Keratinocyte (primary cell): Measurements from ENCODE around the gene GPR139. TPM values are rescaled to one million over a fixed set of nuclear protein-coding genes. Genes with fewer than 3 reads are reported as not detected.

Experiments
- DNase-seq: peaks from one replicate; pipeline ENCODE4 v3.0.0-alpha.2; 2011; ENCODE audit warnings: low read depth, missing footprints, low spot score
- FAIRE-seq: peaks from 2 replicates; lab custom pipeline; 2011; peaks lifted over from hg19 to GRCh38; lab: Jason Lieb, UNC
- H2AFZ ChIP-seq: 2 replicates; pipeline ENCODE4 v1.6.0; 2012; ENCODE audit warnings: low read length, control low read depth, inconsistent platforms; ENCODE audit not compliant: control insufficient read depth
- H3K27ac ChIP-seq: 2 replicates; pipeline ENCODE4 v1.5.1; 2011; ENCODE audit warnings: low read length; ENCODE audit not compliant: control insufficient read depth, insufficient read depth
- H3K27me3 ChIP-seq: 3 replicates; pipeline ENCODE4 v1.6.0; 2011; ENCODE audit warnings: low read length; ENCODE audit not compliant: control insufficient read depth, insufficient read depth; ENCODE audit errors: extremely low read depth
- H3K36me3 ChIP-seq, 2 experiments: 2 replicates in 1 of 2; 3 replicates in 1 of 2; pipeline ENCODE4 v1.5.1; 2011; ENCODE audit warnings: low read length in 2 of 2, mild to moderate bottlenecking in 1 of 2; ENCODE audit not compliant: control insufficient read depth in 2 of 2, insufficient read depth in 2 of 2; ENCODE audit errors: extremely low read depth in 1 of 2
- H3K4me1 ChIP-seq: 3 replicates; pipeline ENCODE4 v1.5.1; 2011; ENCODE audit warnings: low read length; ENCODE audit not compliant: control insufficient read depth, insufficient read depth; ENCODE audit errors: extremely low read depth
- H3K4me2 ChIP-seq: 3 replicates; pipeline ENCODE4 v1.6.0; 2011; ENCODE audit warnings: low read depth, low read length; ENCODE audit not compliant: control insufficient read depth, insufficient read depth; ENCODE audit errors: extremely low read depth
- H3K4me3 ChIP-seq, 3 experiments: fragments of 200-600 bp in 1 of 3; sonication (generic) in 1 of 3; 2 replicates in 2 of 3; 3 replicates in 1 of 3; pipeline ENCODE4 v1.5.1; 2011 to 2016; ENCODE audit warnings: low read length in 3 of 3, mild to moderate bottlenecking in 3 of 3, control low read depth in 2 of 3, inconsistent platforms in 1 of 3, low read depth in 1 of 3, mixed read lengths in 1 of 3, mixed run types in 1 of 3, moderate library complexity in 1 of 3; ENCODE audit not compliant: control insufficient read depth in 2 of 3, insufficient read depth in 2 of 3; ENCODE audit errors: extremely low read depth in 1 of 3
- H3K79me2 ChIP-seq: 2 replicates; pipeline ENCODE4 v1.6.0; 2012; ENCODE audit warnings: low read length; ENCODE audit not compliant: control insufficient read depth, insufficient read depth
- H3K9ac ChIP-seq: 3 replicates; pipeline ENCODE4 v1.6.0; 2011; ENCODE audit warnings: low read length; ENCODE audit not compliant: control insufficient read depth, insufficient read depth; ENCODE audit errors: extremely low read depth
- H3K9me1 ChIP-seq: 3 replicates; pipeline ENCODE4 v1.6.0; 2011; ENCODE audit warnings: low read length; ENCODE audit not compliant: control insufficient read depth, insufficient read depth; ENCODE audit errors: extremely low read depth
- H3K9me3 ChIP-seq: 2 replicates; pipeline ENCODE4 v1.5.1; 2012; ENCODE audit warnings: low read depth, low read length; ENCODE audit not compliant: control insufficient read depth
- H4K20me1 ChIP-seq: 3 replicates; pipeline ENCODE4 v1.6.0; 2011; ENCODE audit warnings: low read length; ENCODE audit not compliant: control insufficient read depth, insufficient read depth; ENCODE audit errors: extremely low read depth
- EZH2 ChIP-seq: IDR thresholded peaks from one replicate; pipeline ENCODE4 v1.6.1; 2012; ENCODE audit warnings: inconsistent platforms, mild to moderate bottlenecking, low read length, moderate library complexity
- dilution Hi-C: fragments of 300-500 bp; cut with MboI; formaldehyde crosslinking; loops from one replicate; pipeline ENCODE4 v1.7.0; 2020; ENCODE audit warnings: low sequenced_read_pairs; ENCODE audit not compliant: extremely low pct_ligation_motif_present
- polyA plus RNA-seq, 5 experiments: library from polyadenylated mRNA; depleted of rRNA in 3 of 5; stranded (reverse) in 3 of 5; stranded (forward) in 1 of 5; unstranded in 1 of 5; fragments of >200 nt; gene quantifications; 1 replicate in 1 of 5; 2 replicates in 3 of 5; 3 replicates in 1 of 5; pipeline versions ENCODE4 v1.2.1 to v1.2.3, GENCODE V29; 2011 to 2012; ENCODE audit warnings: missing spikeins in 2 of 5, low read depth in 1 of 5, low replicate concordance in 1 of 5
- TF ChIP-seq, protein P1 (sequence below), 3 experiments: IDR thresholded peaks in 1 of 3; conservative IDR thresholded peaks in 1 of 3; optimal IDR thresholded peaks in 1 of 3; 2 replicates in 2 of 3; 3 replicates in 1 of 3; pipeline versions ENCODE3 to v1.5.1; 2011; ENCODE audit warnings: low read length in 3 of 3, mild to moderate bottlenecking in 3 of 3, moderate library complexity in 2 of 3, control low read depth in 1 of 3, inconsistent platforms in 1 of 3; ENCODE audit not compliant: insufficient read depth in 2 of 3; ENCODE audit errors: extremely low read depth in 1 of 3

The GPR139 gene
- polyA plus RNA-seq, 1 donor (not counting 4 experiments of a cell fraction or from before 2014, with no cell fraction given), result not detected

DNA sequence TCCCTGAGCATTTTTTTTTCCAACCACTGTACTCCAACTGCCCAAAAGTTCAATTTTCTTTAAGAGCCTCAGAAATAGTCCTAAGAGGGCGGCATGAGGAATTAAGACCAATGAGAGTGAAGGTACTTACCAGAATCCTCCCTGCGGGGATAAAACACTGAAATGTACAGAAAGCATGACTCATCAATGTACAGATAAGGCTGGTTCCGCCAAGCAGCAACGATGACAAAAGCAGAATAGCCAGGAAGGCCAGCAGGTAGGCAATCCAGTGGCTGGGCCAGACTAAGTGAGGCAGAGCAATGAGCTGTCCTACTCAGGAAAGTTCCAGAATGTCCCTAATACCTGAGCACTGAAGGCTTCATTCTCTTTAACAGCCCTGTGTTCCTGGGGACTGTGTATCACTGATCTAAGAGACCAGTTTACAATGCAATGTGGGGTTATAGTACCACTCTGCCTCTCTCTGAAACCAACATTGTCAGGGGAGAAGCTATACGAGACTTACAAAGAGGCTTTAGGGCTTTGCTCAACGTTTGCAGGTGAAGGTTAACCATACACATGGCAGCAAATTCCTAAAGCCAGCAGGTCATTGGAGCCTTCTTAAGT, 11.0 kb upstream of the GPR139 start:
- H3K4me3 ChIP-seq, result no peak overlapping the region
- no peaks in the 10 kb centered on the region for H3K79me2 ChIP-seq
- no peaks in the 10 kb centered on the region for H4K20me1 ChIP-seq
- dilution Hi-C loops, result no loop called here
- no peaks in the 10 kb centered on the region for H3K36me3 ChIP-seq
- FAIRE-seq (no peak), DNase-seq (no peak)
- no peaks in the 10 kb centered on the region for H3K27me3 ChIP-seq
- H2AFZ ChIP-seq, result no peak overlapping the region
- H3K9me1 ChIP-seq, result no peaks in the 10 kb centered on the region
- no peak overlapping the region for H3K27ac ChIP-seq
- TF ChIP-seq, protein P1, sequence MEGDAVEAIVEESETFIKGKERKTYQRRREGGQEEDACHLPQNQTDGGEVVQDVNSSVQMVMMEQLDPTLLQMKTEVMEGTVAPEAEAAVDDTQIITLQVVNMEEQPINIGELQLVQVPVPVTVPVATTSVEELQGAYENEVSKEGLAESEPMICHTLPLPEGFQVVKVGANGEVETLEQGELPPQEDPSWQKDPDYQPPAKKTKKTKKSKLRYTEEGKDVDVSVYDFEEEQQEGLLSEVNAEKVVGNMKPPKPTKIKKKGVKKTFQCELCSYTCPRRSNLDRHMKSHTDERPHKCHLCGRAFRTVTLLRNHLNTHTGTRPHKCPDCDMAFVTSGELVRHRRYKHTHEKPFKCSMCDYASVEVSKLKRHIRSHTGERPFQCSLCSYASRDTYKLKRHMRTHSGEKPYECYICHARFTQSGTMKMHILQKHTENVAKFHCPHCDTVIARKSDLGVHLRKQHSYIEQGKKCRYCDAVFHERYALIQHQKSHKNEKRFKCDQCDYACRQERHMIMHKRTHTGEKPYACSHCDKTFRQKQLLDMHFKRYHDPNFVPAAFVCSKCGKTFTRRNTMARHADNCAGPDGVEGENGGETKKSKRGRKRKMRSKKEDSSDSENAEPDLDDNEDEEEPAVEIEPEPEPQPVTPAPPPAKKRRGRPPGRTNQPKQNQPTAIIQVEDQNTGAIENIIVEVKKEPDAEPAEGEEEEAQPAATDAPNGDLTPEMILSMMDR (optimal IDR thresholded peaks at IDR 0.05 in 1 of 3, IDR thresholded peaks at IDR 0.05 in 1 of 3, conservative IDR thresholded peaks at IDR 0.05 in 1 of 3; ENCODE audit: extremely low read depth in 1 of 3, insufficient read depth in 2 of 3, low read length in 3 of 3), result no peak
- TF ChIP-seq EZH2, result no peak
- H3K4me2 ChIP-seq, result no peak overlapping the region
- no peaks in the 10 kb centered on the region for H3K9me3 ChIP-seq
- H3K4me1 ChIP-seq, result no peaks in the 10 kb centered on the region
- H3K9ac ChIP-seq, result no peak overlapping the region

DNA sequence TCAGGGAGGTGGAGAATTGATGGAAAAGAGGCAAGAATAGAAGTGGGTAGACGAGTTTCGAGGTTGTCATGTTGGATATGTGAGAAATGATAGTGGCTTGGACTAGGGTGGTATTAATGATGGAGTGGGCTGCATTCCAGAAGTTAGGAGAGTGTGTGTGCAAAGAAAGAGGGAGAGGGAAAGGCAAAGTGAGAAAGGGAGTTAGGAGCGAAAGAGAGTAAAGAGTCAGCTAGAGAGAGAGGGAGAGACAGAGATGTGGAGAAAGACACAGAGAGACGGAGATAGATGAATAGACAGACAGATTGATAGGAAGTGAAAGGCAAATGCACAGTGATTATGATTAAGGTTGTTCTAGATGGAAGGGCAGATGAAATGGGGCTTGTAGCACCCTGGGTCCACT, 5.4 kb upstream of the GPR139 start:
- no peaks in the 10 kb centered on the region for H3K79me2 ChIP-seq
- no peak overlapping the region for H3K9ac ChIP-seq
- H4K20me1 ChIP-seq, result no peaks in the 10 kb centered on the region
- H3K36me3 ChIP-seq, result no peaks in the 10 kb centered on the region
- H3K27me3 ChIP-seq, result peaks cover 8% of the 10 kb centered on the region
- dilution Hi-C loops, result loop anchor here (5.0 to 10.0 kb wide), 2 partner anchors 47 to 56 kb away; no protein-coding TSS in a partner anchor
- DNase-seq (no peak), FAIRE-seq (no peak)
- no peaks in the 10 kb centered on the region for H3K4me1 ChIP-seq
- H3K4me3 ChIP-seq, result no peak overlapping the region
- no peaks in the 10 kb centered on the region for H3K9me1 ChIP-seq
- no peak overlapping the region for H3K27ac ChIP-seq
- TF ChIP-seq, protein P1 (optimal IDR thresholded peaks at IDR 0.05 in 1 of 3, IDR thresholded peaks at IDR 0.05 in 1 of 3, conservative IDR thresholded peaks at IDR 0.05 in 1 of 3; ENCODE audit: extremely low read depth in 1 of 3, insufficient read depth in 2 of 3, low read length in 3 of 3), result no peak
- no peak for TF ChIP-seq EZH2
- H3K4me2 ChIP-seq, result no peak overlapping the region
- H3K9me3 ChIP-seq, result no peaks in the 10 kb centered on the region
- H2AFZ ChIP-seq, result no peak overlapping the region
